ENCODE data around the gene SH3BGRL2.
A peak's percentile ranks its signal among the peaks of the same experiment; 100 is the strongest.
"Not testable (repeated sequence)": the region's sequence is repeated elsewhere in the genome, so short reads cannot be mapped to it uniquely, and the experiment has no call there.

Gene SH3BGRL2

GRCh38 chr6:79704200-79704599 is 73.1 kb downstream of the SH3BGRL2 start:
- no peak for DNase-seq

- DNase-seq = no peak
Observed at GRCh38 chr6:79705456-79705995, 74.4 kb downstream of the SH3BGRL2 start.

- no peak for DNase-seq
Observed at GRCh38 chr6:79706527-79706926, 75.4 kb downstream of the SH3BGRL2 start.

GRCh38 chr6:79707621-79708020 is 76.5 kb downstream of the SH3BGRL2 start:
- DNase-seq = no peak

- no peak for DNase-seq
Observed at GRCh38 chr6:79708095-79708791, 77.1 kb downstream of the SH3BGRL2 start.

- peak; percentile 85 for DNase-seq
Observed at GRCh38 chr6:79710127-79710526, 79.0 kb downstream of the SH3BGRL2 start.

GRCh38 chr6:79711167-79711566 is 80.0 kb downstream of the SH3BGRL2 start:
- DNase-seq = no peak

GRCh38 chr6:79712144-79712543 is 81.0 kb downstream of the SH3BGRL2 start:
- no peak for DNase-seq

GRCh38 chr6:79712616-79713135 is 81.5 kb downstream of the SH3BGRL2 start:
- no peak for DNase-seq

- peak; percentile 74 for DNase-seq
Observed at GRCh38 chr6:79713701-79714322, 82.7 kb downstream of the SH3BGRL2 start.

- no peak for DNase-seq
Observed at GRCh38 chr6:79717989-79718388, 86.9 kb downstream of the SH3BGRL2 start.

GRCh38 chr6:79718509-79719247 is 87.5 kb downstream of the SH3BGRL2 start:
- no peak for DNase-seq

- peak; percentile 2 for DNase-seq
Observed at GRCh38 chr6:79719248-79719960, 88.3 kb downstream of the SH3BGRL2 start.

- no peak for DNase-seq
Observed at GRCh38 chr6:79724816-79725215, 93.7 kb downstream of the SH3BGRL2 start.

- DNase-seq = no peak
Observed at GRCh38 chr6:79731471-79731870, 100.3 kb downstream of the SH3BGRL2 start.

- no peak for DNase-seq
Observed at GRCh38 chr6:79733388-79733787, 102.3 kb downstream of the SH3BGRL2 start.

- DNase-seq = no peak
Observed at GRCh38 chr6:79734374-79734773, 103.2 kb downstream of the SH3BGRL2 start.

GRCh38 chr6:79735183-79735582 is 104.1 kb downstream of the SH3BGRL2 start:
- DNase-seq = no peak

GRCh38 chr6:79737172-79737571 is 106.0 kb downstream of the SH3BGRL2 start:
- DNase-seq = no peak

GRCh38 chr6:79742030-79742429 is 110.9 kb downstream of the SH3BGRL2 start:
- peak; percentile 38 for DNase-seq

- peak; percentile 2 for DNase-seq
Observed at GRCh38 chr6:79745282-79745681, 114.2 kb downstream of the SH3BGRL2 start.

- not testable (repeated sequence) for DNase-seq
Observed at GRCh38 chr6:79746325-79746724, 115.2 kb downstream of the SH3BGRL2 start.

GRCh38 chr6:79750806-79751205 is 119.7 kb downstream of the SH3BGRL2 start:
- no peak for DNase-seq
